K562 (cell line): ENCODE measurements around the gene FAM117B.

Source experiments
- GATA2 ChIP-seq: sonication (generic); formaldehyde crosslinking; IDR thresholded peaks from 2 replicates; pipeline ENCODE4 v1.4.0; 2020; ENCODE audit warnings: mild to moderate bottlenecking, missing genetic modification reagents
- HDAC6 ChIP-seq: IDR thresholded peaks from 2 replicates; pipeline ENCODE4 v1.6.1; 2012; ENCODE audit warnings: low read depth, mild to moderate bottlenecking, control low read depth, inconsistent platforms, low read length, moderate library complexity
- KLF10 ChIP-seq: fragments of 250-450 bp; sonication (Bioruptor Pico); IDR thresholded peaks from 2 replicates; pipeline ENCODE4 v1.6.1; 2021; ENCODE audit warnings: matching md5 sums
- SOX6 ChIP-seq: fragments of 450-650 bp; IDR thresholded peaks from 2 replicates; pipeline ENCODE4 v1.6.1; 2014; ENCODE audit warnings: mild to moderate bottlenecking
- TF ChIP-seq, protein P1 (sequence below): sonication (generic); formaldehyde crosslinking; IDR thresholded peaks from 2 replicates; pipeline ENCODE4 v1.8.0; 2023; ENCODE audit warnings: mild to moderate bottlenecking, missing genetic modification reagents

DNA sequence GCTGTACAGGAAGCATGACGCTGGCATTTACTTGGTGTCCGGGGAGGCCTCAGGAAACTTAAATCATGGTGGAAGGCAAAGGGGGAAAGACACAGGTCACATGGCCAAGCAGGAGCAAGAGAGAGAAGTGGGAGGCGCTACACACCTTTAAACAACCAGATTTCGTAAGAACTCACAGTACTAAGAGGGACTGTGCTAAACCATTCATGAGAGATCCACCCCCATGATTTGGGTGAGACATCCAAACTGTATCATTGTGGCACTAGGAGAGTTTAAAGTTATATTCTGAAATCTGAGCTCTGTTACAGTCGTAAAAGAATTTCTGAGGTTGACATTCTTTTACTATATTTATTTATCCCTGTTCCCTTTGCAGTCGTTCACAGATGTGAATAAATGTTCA is 120.2 kb downstream of the FAM117B start:
- TF ChIP-seq SOX6 (no peak), KLF10 (CRISPR knock-in tag) (no peak), HDAC6 (no peak), GATA2 (CRISPR knock-in tag) (no peak)
- TF ChIP-seq, protein P1, sequence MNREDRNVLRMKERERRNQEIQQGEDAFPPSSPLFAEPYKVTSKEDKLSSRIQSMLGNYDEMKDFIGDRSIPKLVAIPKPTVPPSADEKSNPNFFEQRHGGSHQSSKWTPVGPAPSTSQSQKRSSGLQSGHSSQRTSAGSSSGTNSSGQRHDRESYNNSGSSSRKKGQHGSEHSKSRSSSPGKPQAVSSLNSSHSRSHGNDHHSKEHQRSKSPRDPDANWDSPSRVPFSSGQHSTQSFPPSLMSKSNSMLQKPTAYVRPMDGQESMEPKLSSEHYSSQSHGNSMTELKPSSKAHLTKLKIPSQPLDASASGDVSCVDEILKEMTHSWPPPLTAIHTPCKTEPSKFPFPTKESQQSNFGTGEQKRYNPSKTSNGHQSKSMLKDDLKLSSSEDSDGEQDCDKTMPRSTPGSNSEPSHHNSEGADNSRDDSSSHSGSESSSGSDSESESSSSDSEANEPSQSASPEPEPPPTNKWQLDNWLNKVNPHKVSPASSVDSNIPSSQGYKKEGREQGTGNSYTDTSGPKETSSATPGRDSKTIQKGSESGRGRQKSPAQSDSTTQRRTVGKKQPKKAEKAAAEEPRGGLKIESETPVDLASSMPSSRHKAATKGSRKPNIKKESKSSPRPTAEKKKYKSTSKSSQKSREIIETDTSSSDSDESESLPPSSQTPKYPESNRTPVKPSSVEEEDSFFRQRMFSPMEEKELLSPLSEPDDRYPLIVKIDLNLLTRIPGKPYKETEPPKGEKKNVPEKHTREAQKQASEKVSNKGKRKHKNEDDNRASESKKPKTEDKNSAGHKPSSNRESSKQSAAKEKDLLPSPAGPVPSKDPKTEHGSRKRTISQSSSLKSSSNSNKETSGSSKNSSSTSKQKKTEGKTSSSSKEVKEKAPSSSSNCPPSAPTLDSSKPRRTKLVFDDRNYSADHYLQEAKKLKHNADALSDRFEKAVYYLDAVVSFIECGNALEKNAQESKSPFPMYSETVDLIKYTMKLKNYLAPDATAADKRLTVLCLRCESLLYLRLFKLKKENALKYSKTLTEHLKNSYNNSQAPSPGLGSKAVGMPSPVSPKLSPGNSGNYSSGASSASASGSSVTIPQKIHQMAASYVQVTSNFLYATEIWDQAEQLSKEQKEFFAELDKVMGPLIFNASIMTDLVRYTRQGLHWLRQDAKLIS (CRISPR knock-in tag): no peak
